Hepatocyte (in vitro differentiated cells): Measurements from ENCODE around the gene OR7C2.

Experiments used
- CTCF ChIP-seq: fragments of 200-600 bp; sonication (generic); IDR thresholded peaks from 2 replicates; pipeline ENCODE4 v1.5.1; 2016; ENCODE audit warnings: antibody characterized with exemption, mild to moderate bottlenecking; ENCODE audit not compliant: poor library complexity
- EZH2 ChIP-seq: fragments of 200-600 bp; sonication (generic); IDR thresholded peaks from 2 replicates; pipeline ENCODE4 v1.6.1; 2016; ENCODE audit warnings: antibody characterized with exemption, mild to moderate bottlenecking, borderline replicate concordance

DNA sequence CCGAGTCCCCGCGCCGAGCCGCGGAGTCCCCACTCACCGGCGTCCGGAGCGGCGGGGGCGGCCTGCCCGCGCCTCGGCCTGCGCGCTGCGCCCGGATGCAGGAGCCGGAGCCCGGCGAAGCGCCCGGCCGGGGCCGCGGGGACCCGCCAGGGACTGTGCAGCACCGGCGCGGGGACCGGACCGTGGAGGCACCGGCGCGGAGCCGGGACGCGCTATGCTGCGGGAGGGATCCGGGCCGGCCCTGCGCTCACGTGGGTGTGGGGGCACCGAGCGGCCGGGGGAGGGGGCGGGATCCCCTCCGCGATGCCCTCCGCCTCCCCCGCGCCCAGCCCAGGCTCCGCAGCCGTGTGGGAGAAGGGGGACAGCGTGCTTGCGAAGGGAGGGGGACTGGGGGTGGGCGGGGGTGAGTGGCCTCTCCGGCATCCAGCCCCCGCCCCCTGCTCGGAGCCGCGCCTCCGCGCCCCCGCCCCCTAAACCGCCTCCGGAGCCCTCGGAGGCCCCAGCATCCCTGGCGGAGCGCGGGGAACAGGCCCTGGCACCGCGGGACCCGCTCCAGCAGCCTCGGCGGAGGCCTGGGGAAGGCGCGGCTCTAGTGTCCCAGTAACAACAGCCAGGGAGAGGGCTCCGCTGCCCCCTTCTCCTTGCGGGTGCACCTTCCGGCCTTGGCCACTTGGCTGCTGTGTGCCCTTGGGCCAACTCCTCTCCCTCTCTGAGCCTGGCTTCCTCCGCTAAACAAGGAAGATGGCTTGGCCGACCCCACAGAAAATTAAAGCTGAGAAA, 38.4 kb downstream of the OR7C2 start, which contains the start of gene SLC1A6:
- TF ChIP-seq CTCF (no peak), EZH2 (no peak)
